Liver (tissue), 3 donors: ENCODE data around the gene CBFA2T3.

ENCODE experiments used
- EGR1 ChIP-seq, 2 donors: IDR thresholded peaks; 2 replicates each; pipeline ENCODE4 v1.6.1; 2016 to 2018; ENCODE audit warnings: antibody characterized with exemption in 2 of 2, low read depth in 2 of 2
- RXRA ChIP-seq, 2 donors: IDR thresholded peaks; 2 replicates each; pipeline ENCODE4 v1.6.1; 2017 to 2018; ENCODE audit warnings: antibody characterized with exemption in 2 of 2, mild to moderate bottlenecking in 1 of 2
- SP1 ChIP-seq: IDR thresholded peaks from 2 replicates; pipeline ENCODE4 v1.6.1; 2018; ENCODE audit warnings: antibody characterized with exemption, mild to moderate bottlenecking
- TAF1 ChIP-seq: conservative IDR thresholded peaks from 2 replicates; pipeline ENCODE4 v1.6.1; 2016; ENCODE audit warnings: antibody characterized with exemption, mild to moderate bottlenecking
- YY1 ChIP-seq: IDR thresholded peaks from 2 replicates; pipeline ENCODE4 v1.6.1; 2016; ENCODE audit warnings: antibody characterized with exemption, mild to moderate bottlenecking
- TF ChIP-seq, protein P1 (sequence below): fragments of 150-350 bp; IDR thresholded peaks from 2 replicates; pipeline ENCODE4 v1.5.1; 2017; ENCODE audit warnings: improper control_type of control experiment, low read depth, low read length; ENCODE audit not compliant: missing input control
- TF ChIP-seq, protein P2 (sequence below): IDR thresholded peaks from 2 replicates; pipeline ENCODE4 v1.6.1; 2016; ENCODE audit warnings: antibody characterized with exemption
- TF ChIP-seq, protein P3 (sequence below): IDR thresholded peaks from 2 replicates; pipeline ENCODE4 v1.6.1; 2016; ENCODE audit warnings: antibody characterized with exemption, mild to moderate bottlenecking
- donor health status: healthy.
- donor health status: healthy.

DNA sequence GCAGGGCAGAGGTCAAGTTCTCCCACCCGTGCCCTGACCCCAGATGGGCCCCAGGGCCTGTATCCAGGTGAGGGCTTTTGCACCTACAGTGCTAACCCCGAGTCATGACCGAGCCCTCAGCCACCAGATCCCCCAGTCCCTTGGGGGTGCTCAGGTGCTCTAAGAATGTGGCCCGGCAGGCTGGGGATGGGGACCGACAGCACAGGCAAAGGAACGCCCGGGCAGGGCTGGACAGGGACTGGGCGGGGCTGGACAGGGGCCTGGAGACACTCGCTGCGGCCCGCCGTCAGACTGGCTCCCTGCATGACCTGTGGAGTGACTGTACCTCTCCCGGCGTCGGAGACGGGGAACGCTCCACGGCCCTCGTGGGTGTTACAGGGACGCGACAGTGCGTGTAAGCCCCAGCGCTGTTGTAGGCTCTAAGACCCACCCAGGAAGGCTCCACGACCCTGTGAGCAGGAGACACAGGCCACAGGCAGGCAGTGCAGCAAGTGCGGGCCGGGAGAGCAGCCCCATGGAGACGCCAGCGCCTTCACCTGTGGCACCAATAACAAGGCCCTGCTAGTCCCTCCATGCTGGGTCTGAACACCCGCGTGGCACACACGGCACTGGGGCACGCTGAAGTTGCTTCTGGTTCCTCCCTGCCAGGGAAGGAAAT lies 38.8 kb downstream of the CBFA2T3 start:
- TF ChIP-seq TAF1 (no peak), SP1 (no peak), RXRA (IDR thresholded peaks at IDR 0.05) (no peak), YY1 (no peak), EGR1 (IDR thresholded peaks at IDR 0.05; ENCODE audit: low read depth in 2 of 2) (no peak)
- TF ChIP-seq, protein P1, sequence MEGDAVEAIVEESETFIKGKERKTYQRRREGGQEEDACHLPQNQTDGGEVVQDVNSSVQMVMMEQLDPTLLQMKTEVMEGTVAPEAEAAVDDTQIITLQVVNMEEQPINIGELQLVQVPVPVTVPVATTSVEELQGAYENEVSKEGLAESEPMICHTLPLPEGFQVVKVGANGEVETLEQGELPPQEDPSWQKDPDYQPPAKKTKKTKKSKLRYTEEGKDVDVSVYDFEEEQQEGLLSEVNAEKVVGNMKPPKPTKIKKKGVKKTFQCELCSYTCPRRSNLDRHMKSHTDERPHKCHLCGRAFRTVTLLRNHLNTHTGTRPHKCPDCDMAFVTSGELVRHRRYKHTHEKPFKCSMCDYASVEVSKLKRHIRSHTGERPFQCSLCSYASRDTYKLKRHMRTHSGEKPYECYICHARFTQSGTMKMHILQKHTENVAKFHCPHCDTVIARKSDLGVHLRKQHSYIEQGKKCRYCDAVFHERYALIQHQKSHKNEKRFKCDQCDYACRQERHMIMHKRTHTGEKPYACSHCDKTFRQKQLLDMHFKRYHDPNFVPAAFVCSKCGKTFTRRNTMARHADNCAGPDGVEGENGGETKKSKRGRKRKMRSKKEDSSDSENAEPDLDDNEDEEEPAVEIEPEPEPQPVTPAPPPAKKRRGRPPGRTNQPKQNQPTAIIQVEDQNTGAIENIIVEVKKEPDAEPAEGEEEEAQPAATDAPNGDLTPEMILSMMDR, result no peak
- TF ChIP-seq, protein P2, sequence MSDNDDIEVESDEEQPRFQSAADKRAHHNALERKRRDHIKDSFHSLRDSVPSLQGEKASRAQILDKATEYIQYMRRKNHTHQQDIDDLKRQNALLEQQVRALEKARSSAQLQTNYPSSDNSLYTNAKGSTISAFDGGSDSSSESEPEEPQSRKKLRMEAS, result no peak
- TF ChIP-seq, protein P3, sequence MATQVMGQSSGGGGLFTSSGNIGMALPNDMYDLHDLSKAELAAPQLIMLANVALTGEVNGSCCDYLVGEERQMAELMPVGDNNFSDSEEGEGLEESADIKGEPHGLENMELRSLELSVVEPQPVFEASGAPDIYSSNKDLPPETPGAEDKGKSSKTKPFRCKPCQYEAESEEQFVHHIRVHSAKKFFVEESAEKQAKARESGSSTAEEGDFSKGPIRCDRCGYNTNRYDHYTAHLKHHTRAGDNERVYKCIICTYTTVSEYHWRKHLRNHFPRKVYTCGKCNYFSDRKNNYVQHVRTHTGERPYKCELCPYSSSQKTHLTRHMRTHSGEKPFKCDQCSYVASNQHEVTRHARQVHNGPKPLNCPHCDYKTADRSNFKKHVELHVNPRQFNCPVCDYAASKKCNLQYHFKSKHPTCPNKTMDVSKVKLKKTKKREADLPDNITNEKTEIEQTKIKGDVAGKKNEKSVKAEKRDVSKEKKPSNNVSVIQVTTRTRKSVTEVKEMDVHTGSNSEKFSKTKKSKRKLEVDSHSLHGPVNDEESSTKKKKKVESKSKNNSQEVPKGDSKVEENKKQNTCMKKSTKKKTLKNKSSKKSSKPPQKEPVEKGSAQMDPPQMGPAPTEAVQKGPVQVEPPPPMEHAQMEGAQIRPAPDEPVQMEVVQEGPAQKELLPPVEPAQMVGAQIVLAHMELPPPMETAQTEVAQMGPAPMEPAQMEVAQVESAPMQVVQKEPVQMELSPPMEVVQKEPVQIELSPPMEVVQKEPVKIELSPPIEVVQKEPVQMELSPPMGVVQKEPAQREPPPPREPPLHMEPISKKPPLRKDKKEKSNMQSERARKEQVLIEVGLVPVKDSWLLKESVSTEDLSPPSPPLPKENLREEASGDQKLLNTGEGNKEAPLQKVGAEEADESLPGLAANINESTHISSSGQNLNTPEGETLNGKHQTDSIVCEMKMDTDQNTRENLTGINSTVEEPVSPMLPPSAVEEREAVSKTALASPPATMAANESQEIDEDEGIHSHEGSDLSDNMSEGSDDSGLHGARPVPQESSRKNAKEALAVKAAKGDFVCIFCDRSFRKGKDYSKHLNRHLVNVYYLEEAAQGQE, result no peak
